PFSK-1 (cell line): ENCODE measurements around the gene UNG.

ENCODE experiments used
- FOXP2 ChIP-seq: optimal IDR thresholded peaks from 2 replicates; pipeline ENCODE3; 2011; ENCODE audit warnings: borderline replicate concordance, control low read depth, inconsistent platforms; ENCODE audit not compliant: insufficient read depth; ENCODE audit errors: extremely low read length, extremely low read depth
- POLR2AphosphoS5 ChIP-seq: IDR thresholded peaks from 2 replicates; pipeline ENCODE4 v1.6.1; 2012; ENCODE audit warnings: low read depth, mild to moderate bottlenecking, control low read depth, low read length, moderate library complexity
- SIN3A ChIP-seq: IDR thresholded peaks from 2 replicates; pipeline ENCODE4 v1.6.1; 2012; ENCODE audit warnings: mild to moderate bottlenecking, low read length, moderate library complexity, borderline replicate concordance; ENCODE audit not compliant: insufficient read depth
- TAF1 ChIP-seq: IDR thresholded peaks from 2 replicates; pipeline ENCODE4 v1.6.1; 2012; ENCODE audit warnings: low read length, control low read depth, borderline replicate concordance; ENCODE audit not compliant: insufficient read depth
- TF ChIP-seq, protein P1 (sequence below), 2 experiments: IDR thresholded peaks; 2 replicates each; pipeline versions ENCODE4 v1.6.1 to v1.8.0; 2011 to 2012; ENCODE audit warnings: low read depth in 2 of 2, low read length in 2 of 2, control low read depth in 1 of 2, inconsistent platforms in 1 of 2, mild to moderate bottlenecking in 1 of 2, moderate library complexity in 1 of 2; ENCODE audit not compliant: insufficient read depth in 1 of 2

DNA sequence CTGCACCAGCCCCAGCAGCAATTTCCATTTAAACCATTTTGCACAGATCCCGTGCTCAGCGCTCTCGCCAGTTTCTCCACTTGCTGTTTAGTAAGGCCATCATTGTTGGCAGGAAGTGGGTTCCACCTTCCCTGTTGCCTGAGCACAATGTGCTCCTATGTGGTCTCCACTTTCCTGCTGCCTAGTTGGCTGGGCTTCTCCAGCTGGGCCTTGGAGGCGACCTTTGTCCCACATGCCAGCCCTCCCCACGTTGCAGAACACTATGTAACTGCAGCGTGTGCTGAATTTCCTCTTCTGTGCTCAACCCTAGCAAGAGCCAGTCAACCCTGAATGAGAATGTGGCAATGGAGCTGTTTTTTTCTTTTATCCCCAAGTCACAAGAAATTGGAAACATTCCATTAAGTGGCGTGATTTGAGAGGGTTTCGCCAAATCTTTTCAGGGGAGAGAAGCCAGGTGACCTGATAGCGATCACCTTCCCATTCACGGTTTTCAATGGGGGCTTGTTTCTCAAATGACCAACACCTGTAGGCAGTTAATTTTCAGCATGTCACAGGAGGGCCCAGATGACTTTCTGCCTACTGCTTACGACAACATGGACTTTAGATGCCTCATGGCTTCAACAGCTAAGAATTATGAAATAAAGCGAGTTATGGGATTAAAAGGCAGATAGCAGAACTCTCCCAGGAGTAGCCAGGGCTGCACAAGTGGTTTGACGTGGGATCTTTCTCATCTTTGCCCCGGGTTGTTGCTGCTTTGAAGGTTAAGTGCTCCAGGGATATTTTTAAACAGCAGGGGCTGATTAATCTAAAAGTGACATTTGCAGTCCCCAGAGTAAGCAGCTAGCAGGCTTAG is 18.6 kb downstream of the UNG start, which contains the start of gene ACACB:
- TF ChIP-seq POLR2AphosphoS5 (no peak), TAF1 (no peak), FOXP2 (no peak), SIN3A (no peak)
- TF ChIP-seq, protein P1, sequence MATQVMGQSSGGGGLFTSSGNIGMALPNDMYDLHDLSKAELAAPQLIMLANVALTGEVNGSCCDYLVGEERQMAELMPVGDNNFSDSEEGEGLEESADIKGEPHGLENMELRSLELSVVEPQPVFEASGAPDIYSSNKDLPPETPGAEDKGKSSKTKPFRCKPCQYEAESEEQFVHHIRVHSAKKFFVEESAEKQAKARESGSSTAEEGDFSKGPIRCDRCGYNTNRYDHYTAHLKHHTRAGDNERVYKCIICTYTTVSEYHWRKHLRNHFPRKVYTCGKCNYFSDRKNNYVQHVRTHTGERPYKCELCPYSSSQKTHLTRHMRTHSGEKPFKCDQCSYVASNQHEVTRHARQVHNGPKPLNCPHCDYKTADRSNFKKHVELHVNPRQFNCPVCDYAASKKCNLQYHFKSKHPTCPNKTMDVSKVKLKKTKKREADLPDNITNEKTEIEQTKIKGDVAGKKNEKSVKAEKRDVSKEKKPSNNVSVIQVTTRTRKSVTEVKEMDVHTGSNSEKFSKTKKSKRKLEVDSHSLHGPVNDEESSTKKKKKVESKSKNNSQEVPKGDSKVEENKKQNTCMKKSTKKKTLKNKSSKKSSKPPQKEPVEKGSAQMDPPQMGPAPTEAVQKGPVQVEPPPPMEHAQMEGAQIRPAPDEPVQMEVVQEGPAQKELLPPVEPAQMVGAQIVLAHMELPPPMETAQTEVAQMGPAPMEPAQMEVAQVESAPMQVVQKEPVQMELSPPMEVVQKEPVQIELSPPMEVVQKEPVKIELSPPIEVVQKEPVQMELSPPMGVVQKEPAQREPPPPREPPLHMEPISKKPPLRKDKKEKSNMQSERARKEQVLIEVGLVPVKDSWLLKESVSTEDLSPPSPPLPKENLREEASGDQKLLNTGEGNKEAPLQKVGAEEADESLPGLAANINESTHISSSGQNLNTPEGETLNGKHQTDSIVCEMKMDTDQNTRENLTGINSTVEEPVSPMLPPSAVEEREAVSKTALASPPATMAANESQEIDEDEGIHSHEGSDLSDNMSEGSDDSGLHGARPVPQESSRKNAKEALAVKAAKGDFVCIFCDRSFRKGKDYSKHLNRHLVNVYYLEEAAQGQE (IDR thresholded peaks at IDR 0.05; ENCODE audit: insufficient read depth in 1 of 2, low read depth in 2 of 2, low read length in 2 of 2), result no peak
